ENCODE measurements around the gene SMIM5. TPM values are rescaled to one million over a fixed set of nuclear protein-coding genes. Genes with fewer than 3 reads are reported as not detected.

Gene SMIM5
- total RNA-seq, 1 donor from 2014 or later = 0.24 TPM

DNA sequence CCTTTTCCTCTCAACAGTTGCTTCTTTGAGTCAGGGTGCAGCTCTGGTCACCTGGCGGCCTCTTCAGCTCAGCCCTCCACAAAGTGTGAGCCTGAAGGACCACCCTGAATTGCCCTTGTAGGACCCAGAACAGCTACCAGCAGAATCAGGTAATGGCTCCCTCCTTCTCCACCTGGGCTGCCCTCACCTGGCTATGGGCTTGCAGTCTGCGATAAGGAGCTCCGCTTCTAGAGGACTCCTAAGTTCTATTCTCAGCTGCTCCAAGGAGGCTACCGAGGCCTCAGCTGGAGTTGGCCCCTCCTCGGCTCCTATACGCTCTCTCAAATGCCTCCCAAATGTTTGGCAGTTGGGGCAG is 13.4 kb downstream of the SMIM5 start:
- Mint-ChIP-seq H3K27ac (ENCODE audit: unreplicated experiment) (no peak overlapping the region), H3K4me1 (ENCODE audit: unreplicated experiment) (peaks cover 4% of the 10 kb centered on the region), H3K27me3 (ENCODE audit: unreplicated experiment) (no peaks in the 10 kb centered on the region), H3K9me3 (ENCODE audit: unreplicated experiment) (no peaks in the 10 kb centered on the region), H3K4me3 (ENCODE audit: unreplicated experiment) (no peak overlapping the region), H3K36me3 (ENCODE audit: unreplicated experiment) (peaks cover 29% of the 10 kb centered on the region)
- TF ChIP-seq CTCF (IDR thresholded peaks at IDR 0.05) = no peak
- DNase-seq (ENCODE audit: extremely low spot score, unreplicated experiment) = no peak

GRCh38 chr17:75647061-75647460 is 13.8 kb downstream of the SMIM5 start:
- Mint-ChIP-seq H3K27me3 (ENCODE audit: unreplicated experiment) (no peaks in the 10 kb centered on the region), H3K27ac (ENCODE audit: unreplicated experiment) (no peak overlapping the region), H3K9me3 (ENCODE audit: unreplicated experiment) (no peaks in the 10 kb centered on the region), H3K4me3 (ENCODE audit: unreplicated experiment) (no peak overlapping the region), H3K36me3 (ENCODE audit: unreplicated experiment) (peaks cover 30% of the 10 kb centered on the region), H3K4me1 (ENCODE audit: unreplicated experiment) (peaks cover 4% of the 10 kb centered on the region)
- no peak for DNase-seq (ENCODE audit: extremely low spot score, unreplicated experiment)
- no peak for TF ChIP-seq CTCF (IDR thresholded peaks at IDR 0.05)

DNA sequence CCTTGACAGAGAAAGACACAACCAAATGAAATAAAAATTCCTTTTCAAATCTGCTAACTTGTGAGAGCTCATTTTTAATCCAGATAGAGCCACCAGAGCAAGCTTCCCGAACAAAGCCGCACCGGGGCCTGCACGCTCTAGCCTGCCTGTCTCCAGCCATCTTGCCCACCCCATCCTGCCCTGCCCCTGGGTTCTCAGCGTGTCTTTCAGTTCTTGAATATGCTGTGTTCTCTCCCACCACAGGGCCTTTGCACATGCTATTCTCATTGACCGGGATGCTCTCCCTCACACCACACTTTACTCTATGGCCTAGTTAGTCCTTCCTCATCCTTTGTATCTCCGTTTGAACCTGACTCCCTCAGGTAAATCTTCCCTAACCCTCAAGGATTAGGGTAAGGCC is 14.7 kb downstream of the SMIM5 start:
- Mint-ChIP-seq H3K27ac (ENCODE audit: unreplicated experiment) (no peak overlapping the region), H3K9me3 (ENCODE audit: unreplicated experiment) (no peaks in the 10 kb centered on the region), H3K4me1 (ENCODE audit: unreplicated experiment) (peaks cover 4% of the 10 kb centered on the region), H3K4me3 (ENCODE audit: unreplicated experiment) (no peak overlapping the region), H3K36me3 (ENCODE audit: unreplicated experiment) (peaks cover 32% of the 10 kb centered on the region), H3K27me3 (ENCODE audit: unreplicated experiment) (no peaks in the 10 kb centered on the region)
- TF ChIP-seq CTCF (IDR thresholded peaks at IDR 0.05) = no peak
- DNase-seq (ENCODE audit: extremely low spot score, unreplicated experiment) = no peak

DNA sequence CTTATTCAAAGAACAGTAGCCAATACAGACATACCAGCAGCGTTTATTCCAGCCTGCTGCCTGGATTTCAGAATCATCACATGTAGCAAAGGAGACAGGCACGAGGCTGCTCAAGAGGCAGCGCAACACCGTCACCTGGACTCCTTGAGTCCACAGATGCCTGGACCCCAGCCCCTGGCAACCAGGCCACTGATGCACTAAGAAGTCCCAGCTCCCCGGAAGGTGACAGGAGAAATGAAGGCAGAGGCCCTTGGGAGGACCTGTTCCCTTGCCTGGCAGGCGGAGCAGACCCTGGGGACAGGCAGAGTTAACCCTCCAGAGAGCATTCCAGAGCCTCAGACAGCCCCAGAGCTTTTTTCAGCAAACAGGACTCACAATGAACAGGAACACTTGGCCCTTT is 16.5 kb downstream of the SMIM5 start:
- Mint-ChIP-seq H3K4me3 (ENCODE audit: unreplicated experiment) (no peak overlapping the region), H3K27me3 (ENCODE audit: unreplicated experiment) (no peaks in the 10 kb centered on the region), H3K36me3 (ENCODE audit: unreplicated experiment) (peaks cover 32% of the 10 kb centered on the region), H3K27ac (ENCODE audit: unreplicated experiment) (no peak overlapping the region), H3K4me1 (ENCODE audit: unreplicated experiment) (peaks cover 4% of the 10 kb centered on the region), H3K9me3 (ENCODE audit: unreplicated experiment) (no peaks in the 10 kb centered on the region)
- DNase-seq (ENCODE audit: extremely low spot score, unreplicated experiment) = no peak
- TF ChIP-seq CTCF (IDR thresholded peaks at IDR 0.05) = no peak

- H3K36me3 Mint-ChIP-seq (ENCODE audit: unreplicated experiment) = peaks cover 32% of the 10 kb centered on the region
- no peak for DNase-seq (ENCODE audit: extremely low spot score, unreplicated experiment)
- H3K4me3 Mint-ChIP-seq (ENCODE audit: unreplicated experiment) = no peak overlapping the region
- no peaks in the 10 kb centered on the region for H3K9me3 Mint-ChIP-seq (ENCODE audit: unreplicated experiment)
- no peaks in the 10 kb centered on the region for H3K27me3 Mint-ChIP-seq (ENCODE audit: unreplicated experiment)
- no peak overlapping the region for H3K27ac Mint-ChIP-seq (ENCODE audit: unreplicated experiment)
- H3K4me1 Mint-ChIP-seq (ENCODE audit: unreplicated experiment) = peaks cover under 1% of the 10 kb centered on the region
- TF ChIP-seq CTCF (IDR thresholded peaks at IDR 0.05) = no peak
Observed at GRCh38 chr17:75650874-75651273, 17.6 kb downstream of the SMIM5 start.
